PFSK-1 (cell line): Measurements from ENCODE around the gene APBA3.

ENCODE experiments used
- FOXP2 ChIP-seq: optimal IDR thresholded peaks from 2 replicates; pipeline ENCODE3; 2011; ENCODE audit warnings: borderline replicate concordance, control low read depth, inconsistent platforms; ENCODE audit not compliant: insufficient read depth; ENCODE audit errors: extremely low read length, extremely low read depth
- POLR2AphosphoS5 ChIP-seq: IDR thresholded peaks from 2 replicates; pipeline ENCODE4 v1.6.1; 2012; ENCODE audit warnings: low read depth, mild to moderate bottlenecking, control low read depth, low read length, moderate library complexity
- SIN3A ChIP-seq: IDR thresholded peaks from 2 replicates; pipeline ENCODE4 v1.6.1; 2012; ENCODE audit warnings: mild to moderate bottlenecking, low read length, moderate library complexity, borderline replicate concordance; ENCODE audit not compliant: insufficient read depth
- TAF1 ChIP-seq: IDR thresholded peaks from 2 replicates; pipeline ENCODE4 v1.6.1; 2012; ENCODE audit warnings: low read length, control low read depth, borderline replicate concordance; ENCODE audit not compliant: insufficient read depth
- TF ChIP-seq, protein P1 (sequence below), 2 experiments: IDR thresholded peaks; 2 replicates each; pipeline versions ENCODE4 v1.6.1 to v1.8.0; 2011 to 2012; ENCODE audit warnings: low read depth in 2 of 2, low read length in 2 of 2, control low read depth in 1 of 2, inconsistent platforms in 1 of 2, mild to moderate bottlenecking in 1 of 2, moderate library complexity in 1 of 2; ENCODE audit not compliant: insufficient read depth in 1 of 2

DNA sequence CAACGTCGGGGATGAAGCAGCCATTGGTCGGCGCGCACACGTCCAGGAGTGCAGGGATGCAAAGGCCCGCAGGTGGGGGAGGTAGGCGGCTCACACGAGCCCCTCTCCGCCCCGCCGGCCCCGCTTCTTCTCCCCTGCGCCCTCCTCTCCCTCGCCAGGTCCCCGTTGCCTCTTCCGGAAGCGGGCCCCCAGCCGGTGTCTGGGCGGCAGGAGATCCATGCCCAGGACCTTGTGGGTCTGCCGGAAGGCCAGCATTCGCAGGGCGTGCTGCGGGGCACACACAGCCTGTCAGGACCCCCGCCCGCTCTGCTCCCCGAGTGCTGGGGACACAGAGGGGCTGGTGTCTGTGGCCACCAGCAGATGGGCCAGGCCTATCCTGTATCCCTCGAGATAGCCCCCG is 44.4 kb upstream of the APBA3 start:
- TF ChIP-seq, protein P1, sequence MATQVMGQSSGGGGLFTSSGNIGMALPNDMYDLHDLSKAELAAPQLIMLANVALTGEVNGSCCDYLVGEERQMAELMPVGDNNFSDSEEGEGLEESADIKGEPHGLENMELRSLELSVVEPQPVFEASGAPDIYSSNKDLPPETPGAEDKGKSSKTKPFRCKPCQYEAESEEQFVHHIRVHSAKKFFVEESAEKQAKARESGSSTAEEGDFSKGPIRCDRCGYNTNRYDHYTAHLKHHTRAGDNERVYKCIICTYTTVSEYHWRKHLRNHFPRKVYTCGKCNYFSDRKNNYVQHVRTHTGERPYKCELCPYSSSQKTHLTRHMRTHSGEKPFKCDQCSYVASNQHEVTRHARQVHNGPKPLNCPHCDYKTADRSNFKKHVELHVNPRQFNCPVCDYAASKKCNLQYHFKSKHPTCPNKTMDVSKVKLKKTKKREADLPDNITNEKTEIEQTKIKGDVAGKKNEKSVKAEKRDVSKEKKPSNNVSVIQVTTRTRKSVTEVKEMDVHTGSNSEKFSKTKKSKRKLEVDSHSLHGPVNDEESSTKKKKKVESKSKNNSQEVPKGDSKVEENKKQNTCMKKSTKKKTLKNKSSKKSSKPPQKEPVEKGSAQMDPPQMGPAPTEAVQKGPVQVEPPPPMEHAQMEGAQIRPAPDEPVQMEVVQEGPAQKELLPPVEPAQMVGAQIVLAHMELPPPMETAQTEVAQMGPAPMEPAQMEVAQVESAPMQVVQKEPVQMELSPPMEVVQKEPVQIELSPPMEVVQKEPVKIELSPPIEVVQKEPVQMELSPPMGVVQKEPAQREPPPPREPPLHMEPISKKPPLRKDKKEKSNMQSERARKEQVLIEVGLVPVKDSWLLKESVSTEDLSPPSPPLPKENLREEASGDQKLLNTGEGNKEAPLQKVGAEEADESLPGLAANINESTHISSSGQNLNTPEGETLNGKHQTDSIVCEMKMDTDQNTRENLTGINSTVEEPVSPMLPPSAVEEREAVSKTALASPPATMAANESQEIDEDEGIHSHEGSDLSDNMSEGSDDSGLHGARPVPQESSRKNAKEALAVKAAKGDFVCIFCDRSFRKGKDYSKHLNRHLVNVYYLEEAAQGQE (IDR thresholded peaks at IDR 0.05; ENCODE audit: insufficient read depth in 1 of 2, low read depth in 2 of 2, low read length in 2 of 2): no peak
- TF ChIP-seq POLR2AphosphoS5 (no peak), TAF1 (no peak), SIN3A (no peak), FOXP2 (no peak)
